Right atrium auricular region (tissue), 2 donors: ENCODE data around the gene IL31RA. TPM values are rescaled to one million over a fixed set of nuclear protein-coding genes. Genes with fewer than 3 reads are reported as not detected.
A peak's percentile ranks its signal among the peaks of the same experiment; 100 is the strongest.

Source experiments
- DNase-seq: peaks from one replicate; pipeline ENCODE4 v3.0.0-alpha.2; 2019; ENCODE audit warnings: low spot score
- H3K27ac ChIP-seq, 2 donors: fragments of 200-600 bp; sonication (generic); 1 replicate in 1 of 2; 2 replicates in 1 of 2; pipeline ENCODE4 v1.5.1; 2016 to 2019
- H3K27me3 ChIP-seq, 2 donors: fragments of 200-600 bp; sonication (generic); one replicate each; pipeline versions ENCODE4 v1.5.1 to v1.6.0; 2017 to 2019
- H3K36me3 ChIP-seq: fragments of 200-600 bp; sonication (generic); one replicate; pipeline ENCODE4 v1.5.1; 2016
- H3K4me1 ChIP-seq, 2 donors: fragments of 200-600 bp; sonication (generic); one replicate each; pipeline versions ENCODE4 v1.5.1 to v1.6.0; 2017 to 2019
- H3K4me3 ChIP-seq, 2 donors: fragments of 200-600 bp; sonication (generic); 1 replicate in 1 of 2; 2 replicates in 1 of 2; pipeline ENCODE4 v1.5.1; 2017 to 2019; ENCODE audit warnings: mild to moderate bottlenecking in 1 of 2, moderate library complexity in 1 of 2
- H3K9me3 ChIP-seq, 2 donors: fragments of 200-600 bp; sonication (generic); one replicate each; pipeline ENCODE4 v1.5.1; 2019
- CTCF ChIP-seq, 2 donors: fragments of 200-600 bp; sonication (generic); IDR thresholded peaks; one replicate each; pipeline ENCODE4 v1.5.1; 2019; ENCODE audit warnings: antibody characterized with exemption in 2 of 2
- total RNA-seq, 2 donors: library from RNA; depleted of rRNA; stranded (reverse); fragments of >200 nt; gene quantifications; one replicate each; pipeline ENCODE4 v1.1.0, GENCODE V29; 2016

Gene IL31RA
- total RNA-seq, 2 donors from 2014 or later: 0.16 TPM; not detected in 1

- no peak for TF ChIP-seq CTCF (IDR thresholded peaks at IDR 0.05)
- Histone ChIP-seq H3K36me3 (no peaks in the 10 kb centered on the region), H3K4me1 (no peaks in the 10 kb centered on the region), H3K9me3 (no peaks in the 10 kb centered on the region), H3K27me3 (no peaks in the 10 kb centered on the region), H3K27ac (no peak overlapping the region), H3K4me3 (no peak overlapping the region)
- no peak for DNase-seq
Observed at GRCh38 chr5:55917402-55918086, 66.4 kb downstream of the IL31RA start.

GRCh38 chr5:55918087-55919035, 67.2 kb downstream of the IL31RA start:
- Histone ChIP-seq H3K4me1 (no peaks in the 10 kb centered on the region), H3K36me3 (no peaks in the 10 kb centered on the region), H3K4me3 (no peak overlapping the region), H3K27me3 (no peaks in the 10 kb centered on the region), H3K27ac (no peak overlapping the region), H3K9me3 (no peaks in the 10 kb centered on the region)
- peak; percentile 48 for DNase-seq
- TF ChIP-seq CTCF (IDR thresholded peaks at IDR 0.05): no peak

DNA sequence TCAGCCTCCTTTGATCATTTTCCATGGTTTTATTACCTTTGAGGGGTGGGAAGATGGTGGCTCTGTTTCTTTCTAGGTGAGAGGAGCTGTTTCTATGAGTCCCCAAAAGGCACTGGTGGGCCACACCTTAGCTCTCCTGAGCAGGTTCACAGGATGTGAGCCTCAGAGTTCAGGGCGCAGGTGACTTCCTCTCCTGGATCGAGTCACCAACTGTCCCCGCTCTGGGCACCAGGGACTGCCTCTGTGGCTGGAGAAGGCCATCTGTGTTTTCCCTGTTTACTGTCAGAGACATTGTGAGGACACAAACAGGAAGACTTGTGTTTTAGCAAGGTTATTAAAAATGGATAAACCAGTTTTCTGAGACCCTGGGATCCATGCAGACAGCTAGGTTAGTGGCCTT, 68.5 kb downstream of the IL31RA start:
- Histone ChIP-seq H3K36me3 (no peaks in the 10 kb centered on the region), H3K4me3 (no peak overlapping the region), H3K4me1 (peaks cover 0 to 4% of the 10 kb centered on the region in 2 donors), H3K27me3 (no peaks in the 10 kb centered on the region), H3K27ac (no peak overlapping the region), H3K9me3 (no peaks in the 10 kb centered on the region)
- TF ChIP-seq CTCF (IDR thresholded peaks at IDR 0.05): no peak
- peak; percentile 43 for DNase-seq

DNA sequence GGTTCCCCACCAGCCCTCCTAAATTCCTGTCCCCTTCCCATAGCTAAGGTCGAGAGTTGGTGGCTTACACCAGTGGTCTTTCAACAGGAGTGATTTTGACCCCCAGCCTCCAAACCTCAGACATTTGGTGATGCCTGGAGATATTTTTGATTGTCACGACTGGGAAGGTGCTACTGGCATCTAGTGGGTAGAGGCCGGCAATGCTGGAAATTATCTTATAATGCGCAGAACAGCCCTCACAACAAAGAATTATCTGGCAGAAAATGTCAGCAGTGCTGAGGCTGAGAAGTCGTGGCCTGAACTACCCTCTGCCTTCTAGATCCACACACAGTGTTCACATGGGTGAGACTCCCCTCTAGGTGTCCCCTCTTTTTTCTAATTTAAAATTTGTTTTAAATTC, 69.6 kb downstream of the IL31RA start:
- no peaks in the 10 kb centered on the region for H3K9me3 ChIP-seq
- DNase-seq: peak; percentile 13
- no peaks in the 10 kb centered on the region for H3K36me3 ChIP-seq
- no peaks in the 10 kb centered on the region for H3K27me3 ChIP-seq
- no peak for TF ChIP-seq CTCF (IDR thresholded peaks at IDR 0.05)
- peaks cover 0 to 4% of the 10 kb centered on the region in 2 donors for H3K4me1 ChIP-seq
- H3K4me3 ChIP-seq: no peak overlapping the region
- no peak overlapping the region for H3K27ac ChIP-seq

DNA sequence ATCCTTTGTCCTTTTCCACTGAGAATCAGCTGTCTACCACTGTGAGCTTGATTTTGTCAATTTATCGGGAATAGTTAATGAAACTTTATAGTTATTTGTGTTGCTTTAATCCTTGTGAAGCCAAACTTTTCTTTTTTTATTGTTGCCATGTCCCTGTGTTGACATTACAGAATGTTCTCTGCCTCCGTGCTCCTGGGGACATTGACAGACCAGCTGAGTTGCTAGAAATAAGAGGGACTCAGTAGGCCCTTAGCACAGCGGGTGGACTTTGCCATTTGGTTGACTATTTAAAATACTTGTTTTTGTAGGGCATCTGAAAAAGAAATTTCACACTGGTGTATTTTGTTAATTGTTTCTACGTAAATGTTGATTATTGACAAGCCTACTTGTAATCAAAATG, 70.5 kb downstream of the IL31RA start:
- Histone ChIP-seq H3K4me3 (no peak overlapping the region), H3K36me3 (no peaks in the 10 kb centered on the region), H3K27ac (no peak overlapping the region), H3K9me3 (no peaks in the 10 kb centered on the region), H3K27me3 (no peaks in the 10 kb centered on the region), H3K4me1 (peaks cover 0 to 4% of the 10 kb centered on the region in 2 donors)
- DNase-seq: peak; percentile 26
- TF ChIP-seq CTCF (IDR thresholded peaks at IDR 0.05): no peak
